DOHH2 (cell line): ENCODE results near the gene RAPGEF5.
"Not testable (repeated sequence)": the region's sequence is repeated elsewhere in the genome, so short reads cannot be mapped to it uniquely, and the experiment has no call there.

Experiments
- H3F3A ChIP-seq: fragments of 200-600 bp; sonication (generic), shearing (Covaris generic); 2 replicates; pipeline ENCODE4 v1.6.0; 2016; ENCODE audit warnings: antibody characterized with exemption, mild to moderate bottlenecking; ENCODE audit not compliant: control insufficient read depth, insufficient read depth
- H3K27ac ChIP-seq: fragments of 200-600 bp; sonication (generic); 2 replicates; pipeline ENCODE4 v1.5.1; 2014; ENCODE audit warnings: low read depth, mild to moderate bottlenecking, low read length, moderate library complexity
- H3K27me3 ChIP-seq: fragments of 200-600 bp; sonication (generic); 2 replicates; pipeline ENCODE4 v1.6.1; 2014; ENCODE audit warnings: mild to moderate bottlenecking, low read length, mixed read lengths; ENCODE audit not compliant: control insufficient read depth
- H3K36me3 ChIP-seq: fragments of 200-600 bp; sonication (generic); 2 replicates; pipeline ENCODE4 v1.6.1; 2014; ENCODE audit warnings: mild to moderate bottlenecking, low read length, moderate library complexity, mixed read lengths; ENCODE audit not compliant: control insufficient read depth
- H3K4me1 ChIP-seq: fragments of 200-600 bp; sonication (generic); 2 replicates; pipeline ENCODE4 v1.6.1; 2014; ENCODE audit warnings: mild to moderate bottlenecking, low read length, mixed read lengths; ENCODE audit not compliant: control insufficient read depth
- H3K4me2 ChIP-seq: fragments of 200-600 bp; sonication (generic); 2 replicates; pipeline ENCODE4 v1.6.0; 2014; ENCODE audit warnings: mild to moderate bottlenecking, low read length, moderate library complexity
- H3K4me3 ChIP-seq: fragments of 200-600 bp; sonication (generic); 2 replicates; pipeline ENCODE4 v1.5.1; 2014; ENCODE audit warnings: mild to moderate bottlenecking, low read length, mixed read lengths
- H3K79me2 ChIP-seq: fragments of 200-600 bp; sonication (generic); 2 replicates; pipeline ENCODE4 v1.6.1; 2014; ENCODE audit warnings: mild to moderate bottlenecking, low read length, mixed read lengths; ENCODE audit not compliant: control insufficient read depth
- H3K9me2 ChIP-seq: fragments of 200-600 bp; sonication (generic); replicated peaks from 2 replicates; pipeline ENCODE4 v1.6.1; 2014; ENCODE audit warnings: mild to moderate bottlenecking, low read length, mixed read lengths; ENCODE audit not compliant: control insufficient read depth
- H3K9me3 ChIP-seq: fragments of 200-600 bp; sonication (generic); 2 replicates; pipeline ENCODE4 v1.6.1; 2014; ENCODE audit warnings: antibody characterized with exemption, low read length, mixed read lengths; ENCODE audit not compliant: control insufficient read depth, insufficient read depth
- H4K20me1 ChIP-seq: fragments of 200-600 bp; sonication (generic); 2 replicates; pipeline ENCODE4 v1.6.0; 2014; ENCODE audit warnings: low read depth, mild to moderate bottlenecking, antibody characterized with exemption, low read length, moderate library complexity; ENCODE audit not compliant: control insufficient read depth, insufficient read depth
- CTCF ChIP-seq: fragments of 200-600 bp; sonication (generic); IDR thresholded peaks from one replicate; pipeline ENCODE4 v1.5.1; 2014; ENCODE audit warnings: antibody characterized with exemption, mild to moderate bottlenecking, low read depth, low read length; ENCODE audit not compliant: poor library complexity, severe bottlenecking
- EZH2phosphoT487 ChIP-seq: fragments of 200-600 bp; sonication (generic); IDR thresholded peaks from 2 replicates; pipeline ENCODE4 v1.6.1; 2017; ENCODE audit warnings: borderline replicate concordance, mild to moderate bottlenecking, antibody characterized with exemption, low read length, moderate library complexity, mixed read lengths

RAPGEF5 gene

GRCh38 chr7:22093936-22094335 is 263.0 kb downstream of the RAPGEF5 start:
- TF ChIP-seq EZH2phosphoT487, result no peak
- H3K4me1 ChIP-seq, result peaks cover 4% of the 10 kb centered on the region; the same call in 1 of the 2 replicates
- no peaks in the 10 kb centered on the region for H3K36me3 ChIP-seq
- no peak overlapping the region for H3K4me3 ChIP-seq
- H3K9me3 ChIP-seq, result no peaks in the 10 kb centered on the region
- peaks cover 29% of the 10 kb centered on the region for H3K27me3 ChIP-seq
- H3K4me2 ChIP-seq, result no peak overlapping the region
- no peaks in the 10 kb centered on the region for H3K9me2 ChIP-seq
- no peaks in the 10 kb centered on the region for H3F3A ChIP-seq
- H4K20me1 ChIP-seq, result no peaks in the 10 kb centered on the region
- H3K79me2 ChIP-seq, result no peaks in the 10 kb centered on the region
- H3K27ac ChIP-seq, result no peak overlapping the region

- H3K27ac ChIP-seq, result no peak overlapping the region
- peaks cover 4% of the 10 kb centered on the region; the same call in 1 of the 2 replicates for H3K4me1 ChIP-seq
- no peak overlapping the region for H3K4me3 ChIP-seq
- H3K79me2 ChIP-seq, result no peaks in the 10 kb centered on the region
- H3K27me3 ChIP-seq, result peaks cover 28% of the 10 kb centered on the region
- H3K4me2 ChIP-seq, result no peak overlapping the region
- TF ChIP-seq CTCF (no peak), EZH2phosphoT487 (no peak)
- no peaks in the 10 kb centered on the region for H4K20me1 ChIP-seq
- H3K9me2 ChIP-seq, result no peaks in the 10 kb centered on the region
- no peaks in the 10 kb centered on the region for H3K9me3 ChIP-seq
- no peaks in the 10 kb centered on the region for H3F3A ChIP-seq
- H3K36me3 ChIP-seq, result no peaks in the 10 kb centered on the region
Measured at GRCh38 chr7:22093001-22093400, 264.0 kb downstream of the RAPGEF5 start.

GRCh38 chr7:22090958-22091525 is 265.9 kb downstream of the RAPGEF5 start:
- not testable (repeated sequence) for H4K20me1 ChIP-seq, H3K9me2 ChIP-seq, H3K27ac ChIP-seq, H3K4me1 ChIP-seq, H3F3A ChIP-seq, H3K36me3 ChIP-seq, H3K79me2 ChIP-seq, H3K4me2 ChIP-seq, H3K4me3 ChIP-seq, H3K9me3 ChIP-seq
- H3K27me3 ChIP-seq, result peaks cover 26% of the 10 kb centered on the region

- no peak overlapping the region for H3K4me2 ChIP-seq
- no peaks in the 10 kb centered on the region for H3F3A ChIP-seq
Measured at GRCh38 chr7:22090512-22090911, 266.4 kb downstream of the RAPGEF5 start.

More at GRCh38 chr7:22090512-22090911, 266.4 kb downstream of the RAPGEF5 start:
- Histone ChIP-seq H3K4me1 (peaks cover 4% of the 10 kb centered on the region; the same call in 1 of the 2 replicates), H3K9me3 (no peaks in the 10 kb centered on the region), H3K27ac (no peak overlapping the region), H3K4me3 (no peak overlapping the region), H3K9me2 (no peaks in the 10 kb centered on the region), H3K79me2 (no peaks in the 10 kb centered on the region), H4K20me1 (no peaks in the 10 kb centered on the region), H3K36me3 (no peaks in the 10 kb centered on the region), H3K27me3 (peaks cover 26% of the 10 kb centered on the region)
- no peak for TF ChIP-seq EZH2phosphoT487
- TF ChIP-seq CTCF, result no peak
